NCI-H2227 (cell line): ENCODE results near the gene BMP6.
"Not testable (repeated sequence)": the region's sequence is repeated elsewhere in the genome, so short reads cannot be mapped to it uniquely, and the experiment has no call there.

ENCODE experiments used
- DNase-seq: peaks from one replicate; lab custom pipeline; 2025; ENCODE audit not compliant: unreplicated experiment; lab: John Stamatoyannopoulos, UW

The BMP6 gene

DNA sequence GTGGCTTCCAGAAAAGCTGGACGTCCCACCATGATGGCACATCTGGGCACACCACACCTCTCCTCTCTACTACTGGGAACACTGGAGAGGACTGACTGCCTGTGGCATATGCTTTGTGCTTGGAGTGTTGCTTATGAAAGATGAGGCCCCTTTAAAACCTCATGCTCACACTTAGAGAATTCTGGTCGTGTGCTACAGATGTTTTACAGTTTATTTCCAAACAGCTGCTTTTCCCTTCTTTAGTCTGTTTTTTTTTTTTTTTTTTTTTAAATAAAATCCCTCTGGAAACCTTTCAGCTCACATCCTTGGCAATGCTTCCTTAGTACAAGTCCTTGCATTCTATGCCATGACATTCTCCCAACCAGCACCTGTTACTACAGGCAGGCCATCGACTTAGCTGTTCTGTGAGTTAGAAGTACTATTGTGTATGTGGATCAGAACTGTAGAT, 60.3 kb downstream of the BMP6 start:
- no peak for DNase-seq

DNA sequence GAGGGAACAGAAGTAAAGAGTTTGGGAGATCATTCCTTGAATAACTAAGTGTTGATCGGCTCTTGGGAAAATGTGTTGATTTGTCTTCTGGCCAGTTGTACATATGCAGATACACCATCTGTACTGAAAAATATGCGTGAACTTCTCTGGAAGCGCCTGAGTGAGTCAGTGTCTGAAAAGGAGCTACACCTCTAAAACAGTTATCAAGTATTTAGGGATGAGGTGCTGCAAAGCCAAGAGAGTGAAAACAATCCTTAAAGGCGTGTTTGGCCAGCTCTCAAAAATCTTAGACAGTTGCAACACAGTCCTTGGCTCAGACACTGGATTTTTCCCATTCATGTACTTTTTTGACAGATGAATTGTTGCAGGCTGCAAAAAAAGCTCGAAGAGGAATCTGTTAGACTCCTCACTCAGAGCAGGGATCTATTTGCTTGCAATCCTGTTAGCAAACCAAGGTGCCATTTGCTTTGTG, 61.3 kb downstream of the BMP6 start:
- DNase-seq = no peak

DNA sequence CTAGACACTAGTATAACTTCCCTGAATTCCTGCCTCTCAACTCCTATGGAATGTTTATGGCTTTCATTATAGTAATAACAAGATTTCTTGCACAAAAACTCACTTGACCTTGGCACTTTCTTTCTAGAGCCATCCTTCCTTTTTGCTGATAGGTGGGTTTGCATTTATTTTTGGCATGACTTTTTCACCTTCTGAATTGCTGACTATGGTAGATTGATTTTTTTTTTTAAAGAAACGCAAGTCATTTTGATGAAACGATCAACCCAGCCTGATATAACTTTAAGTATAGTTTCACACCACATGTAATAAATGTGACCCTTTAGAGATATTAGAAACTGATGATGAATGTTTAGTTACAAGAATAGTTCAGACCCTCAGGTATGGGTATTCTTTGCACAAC, 61.8 kb downstream of the BMP6 start:
- no peak for DNase-seq

DNA sequence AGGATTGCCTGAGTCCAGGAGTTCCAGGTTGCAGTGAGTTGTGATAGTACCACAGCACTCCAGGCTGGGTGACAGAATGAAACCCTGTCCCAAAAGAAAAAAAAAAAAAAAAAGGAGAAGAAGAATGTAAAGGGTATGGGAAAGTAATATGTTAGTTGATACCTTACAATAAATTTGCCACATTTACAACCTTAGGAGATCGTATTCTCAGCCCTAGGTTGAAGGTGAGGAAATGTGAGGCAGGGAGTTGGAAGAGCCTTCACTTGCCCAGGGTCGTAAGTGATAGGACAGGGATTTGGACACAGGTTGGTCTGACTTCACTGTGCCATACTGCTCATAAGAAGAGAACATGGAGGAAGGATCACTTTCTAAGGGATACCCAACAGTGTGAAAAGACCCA, 68.6 kb downstream of the BMP6 start:
- DNase-seq = no peak

DNA sequence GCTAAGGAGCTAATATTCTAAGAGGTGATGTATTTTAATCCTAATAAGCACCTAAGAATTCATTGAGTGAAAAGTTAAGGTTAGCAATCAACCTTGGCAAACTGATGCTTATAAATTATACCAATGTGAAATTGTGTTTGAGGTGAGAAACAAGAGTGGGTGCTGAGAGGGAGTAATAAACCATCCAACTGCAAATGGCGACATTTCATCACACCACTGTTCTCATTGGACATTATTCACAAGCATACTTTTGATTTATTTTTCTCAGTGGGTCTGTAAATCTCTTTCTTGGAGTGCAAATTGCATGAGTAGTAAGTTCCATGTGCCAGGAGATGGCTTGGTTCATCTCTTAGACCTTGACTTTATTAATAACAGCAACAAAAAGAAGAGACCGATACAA, 71.5 kb downstream of the BMP6 start:
- DNase-seq = no peak

DNA sequence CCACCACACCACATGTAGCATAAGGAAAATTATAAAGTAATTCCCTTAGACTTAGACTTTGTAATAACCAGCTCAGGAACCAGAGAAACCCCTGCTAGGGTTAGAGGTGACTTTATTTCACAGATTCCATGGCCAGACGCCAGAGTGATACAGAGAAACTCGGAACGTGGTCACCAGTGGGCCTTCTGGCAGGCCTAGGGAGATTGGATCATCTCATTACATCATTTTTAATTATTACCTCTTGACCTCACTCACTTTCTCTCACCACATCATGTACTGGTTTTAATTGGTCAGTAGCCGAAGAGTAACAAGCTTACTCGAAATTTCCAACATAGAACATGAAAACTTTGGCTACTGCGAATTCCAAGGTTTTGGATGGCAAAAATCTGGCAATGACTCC, 72.9 kb downstream of the BMP6 start:
- no peak for DNase-seq

DNA sequence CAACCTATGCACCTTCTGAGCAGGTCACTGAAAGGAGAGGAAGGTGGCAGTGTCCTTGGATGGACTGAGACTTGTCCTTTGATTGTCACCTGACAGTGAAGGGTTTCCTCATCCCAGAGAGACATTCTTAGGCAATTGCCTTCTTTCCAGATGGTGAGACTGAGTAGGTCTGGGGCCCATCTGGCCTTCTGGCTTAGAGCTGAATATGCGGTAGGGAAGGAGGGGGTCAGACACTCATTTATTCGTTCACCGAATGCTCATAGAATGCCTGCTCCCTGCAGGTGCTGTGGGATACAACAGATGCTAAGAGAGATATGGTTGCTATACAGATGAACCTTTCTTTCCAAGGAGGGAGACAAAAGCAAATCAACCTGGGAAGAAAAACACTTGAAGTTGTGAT, 76.8 kb downstream of the BMP6 start:
- no peak for DNase-seq

DNA sequence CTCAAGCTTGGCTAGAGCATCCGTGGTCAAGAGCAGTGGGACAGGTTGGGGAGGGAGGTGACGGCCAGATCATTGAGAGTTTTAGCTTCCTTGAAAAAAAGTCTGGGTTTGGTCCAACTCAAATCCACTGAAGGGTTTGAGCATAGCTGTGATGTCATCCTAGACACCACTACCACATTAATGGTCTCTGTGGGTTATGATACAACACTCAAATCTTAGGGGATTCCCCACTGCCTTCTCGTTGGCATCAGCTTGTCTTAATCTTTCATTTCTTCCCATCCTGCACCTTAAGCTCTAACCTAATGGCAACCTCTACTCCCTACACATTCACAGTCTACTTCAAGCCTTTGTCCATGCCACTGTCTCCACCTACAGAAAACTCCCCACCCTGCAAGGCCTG, 77.3 kb downstream of the BMP6 start:
- no peak for DNase-seq

DNA sequence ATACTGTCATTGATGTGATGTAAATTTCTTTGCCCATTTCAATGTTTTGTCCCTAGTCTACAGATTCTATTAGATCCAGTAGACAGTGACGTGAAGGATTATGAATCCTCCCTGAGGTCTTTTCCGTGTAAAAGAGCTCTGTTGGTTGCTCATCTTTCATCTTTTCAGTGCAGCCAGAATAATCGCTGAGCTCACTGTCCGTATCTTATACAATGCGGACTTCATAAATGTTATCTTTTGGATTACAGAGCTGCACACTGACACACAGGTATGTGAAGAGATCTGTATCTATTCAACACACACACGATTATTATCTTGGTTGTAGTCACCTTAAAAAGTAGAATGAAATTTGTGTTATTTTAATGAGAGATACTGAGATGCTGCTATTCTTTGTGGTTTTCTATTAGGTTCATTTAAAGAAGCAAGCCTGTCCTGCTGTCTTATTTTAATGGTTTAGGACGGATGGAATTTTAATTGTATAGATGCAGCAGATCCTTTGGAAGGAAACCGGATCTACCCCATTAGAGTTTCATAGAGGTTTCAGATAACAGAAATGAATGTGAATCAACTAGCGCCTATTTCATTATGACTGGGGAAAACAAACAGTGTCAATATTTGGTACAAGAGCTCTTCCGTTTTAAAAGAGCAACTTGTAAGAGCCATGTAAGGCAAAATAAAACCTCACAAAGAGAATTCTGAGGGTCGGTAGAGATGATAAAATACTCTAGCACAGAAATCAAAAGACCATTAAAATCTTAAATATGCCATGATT, 79.4 kb downstream of the BMP6 start:
- DNase-seq = no peak

DNA sequence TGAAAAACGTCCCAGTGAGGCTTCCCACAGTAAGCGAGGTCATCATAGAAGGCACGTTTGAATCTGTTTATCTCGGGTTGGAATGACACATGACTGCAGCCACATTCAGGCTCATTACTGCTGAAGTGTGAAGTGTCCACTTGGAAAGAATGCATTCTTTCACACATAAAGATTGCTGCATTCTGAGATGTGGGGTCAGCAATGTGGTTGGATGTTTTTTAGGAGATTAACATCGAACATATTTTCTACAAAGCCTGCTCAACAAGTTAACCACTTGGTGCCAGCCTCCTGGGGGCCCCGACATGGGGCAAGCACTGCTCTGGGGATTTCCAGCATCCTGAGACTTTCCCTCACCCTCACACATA, 79.9 kb downstream of the BMP6 start:
- DNase-seq = no peak

DNA sequence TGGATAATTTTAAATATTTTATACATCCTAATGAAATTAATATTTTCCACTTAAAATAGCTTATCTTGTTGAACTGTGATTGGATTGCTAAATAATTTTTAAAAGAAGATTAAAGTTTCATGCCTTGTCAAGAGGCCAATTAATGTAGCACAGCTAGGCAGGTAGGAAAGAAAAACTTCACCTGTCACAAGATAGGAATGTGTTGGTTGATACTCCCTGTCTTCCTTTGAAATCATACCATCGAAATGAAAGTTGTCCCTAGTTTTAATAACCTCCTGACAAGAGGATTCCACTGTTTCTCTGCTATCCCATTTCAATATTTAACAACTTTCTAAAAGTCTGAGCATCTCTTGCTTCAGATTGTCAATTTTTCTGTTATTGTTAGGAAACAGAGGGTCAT, 80.8 kb downstream of the BMP6 start:
- DNase-seq = no peak

DNA sequence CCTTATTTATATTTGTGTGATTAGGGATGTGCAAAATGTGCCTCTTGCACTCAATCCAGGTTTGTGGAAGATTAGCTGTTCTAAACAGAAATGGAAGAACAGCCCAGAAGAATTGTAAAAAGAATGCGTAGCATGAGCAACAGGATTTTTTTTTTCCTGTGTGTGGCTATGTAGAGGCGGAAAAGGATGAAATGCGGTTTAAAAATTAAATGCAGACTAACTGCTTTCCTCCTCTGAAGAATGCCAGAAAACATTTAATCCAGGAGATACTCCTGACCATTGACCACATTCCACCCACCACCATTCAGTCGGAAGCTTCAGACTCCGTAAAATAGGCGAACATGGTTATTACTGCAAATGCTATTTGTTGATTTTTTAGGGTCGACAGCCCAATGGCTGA, 83.4 kb downstream of the BMP6 start:
- DNase-seq = no peak

DNA sequence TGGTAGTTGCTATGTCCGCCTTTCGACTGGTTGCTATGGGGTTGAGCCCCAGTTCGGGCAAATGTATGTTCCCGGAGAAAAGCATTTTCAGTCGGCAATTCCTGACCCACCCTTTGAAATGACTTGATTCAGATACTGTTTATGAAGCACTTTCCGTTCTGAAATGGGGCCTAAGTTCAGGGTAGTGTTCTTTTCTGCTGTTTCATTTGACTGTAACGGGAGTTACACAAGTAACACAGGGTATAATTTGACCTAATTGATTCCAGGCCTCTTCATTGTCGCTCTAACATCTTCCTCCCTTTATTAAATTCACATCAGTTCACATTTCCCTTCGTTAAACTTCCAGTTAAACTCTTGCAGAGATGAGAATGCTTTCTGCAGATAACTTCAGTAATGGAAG, 85.5 kb downstream of the BMP6 start:
- DNase-seq = no peak

DNA sequence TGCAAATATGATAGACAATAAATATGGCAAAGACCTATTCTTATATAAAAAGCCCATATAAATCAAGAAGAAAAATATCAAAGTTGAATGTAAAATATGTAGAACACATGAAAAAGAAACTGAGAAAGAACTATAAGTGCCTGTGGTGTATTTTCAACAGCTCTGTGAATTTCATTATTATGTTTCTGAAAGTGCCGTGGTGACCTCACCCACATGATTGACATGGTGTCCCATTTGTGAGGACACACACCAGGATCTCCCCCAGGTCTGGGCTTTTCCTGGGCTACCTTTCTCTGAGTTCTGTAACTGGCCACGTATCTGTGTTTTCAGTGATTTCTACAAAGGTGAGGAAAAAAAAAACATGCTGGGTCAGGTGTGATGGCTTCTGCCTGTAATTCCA, 86.7 kb downstream of the BMP6 start:
- no peak for DNase-seq

DNA sequence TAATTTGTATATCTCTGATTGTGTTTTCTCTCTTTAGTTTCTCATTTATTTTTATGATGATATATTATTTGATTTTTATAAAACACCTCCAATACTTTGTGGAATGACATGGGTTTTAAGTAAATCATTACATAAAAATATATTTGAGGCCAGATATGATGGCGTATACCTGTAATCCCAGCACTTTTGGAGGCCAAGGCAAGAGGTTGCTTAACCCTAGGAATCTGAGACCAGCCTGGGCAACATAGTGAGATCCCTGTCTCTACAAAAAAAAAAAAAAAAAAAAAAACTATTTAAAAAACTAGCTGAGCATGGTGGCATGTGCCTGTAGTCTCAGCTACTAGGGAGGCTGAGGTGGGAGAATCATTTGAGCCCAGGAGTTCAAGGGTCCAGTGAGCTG, 87.3 kb downstream of the BMP6 start:
- DNase-seq = no peak

DNA sequence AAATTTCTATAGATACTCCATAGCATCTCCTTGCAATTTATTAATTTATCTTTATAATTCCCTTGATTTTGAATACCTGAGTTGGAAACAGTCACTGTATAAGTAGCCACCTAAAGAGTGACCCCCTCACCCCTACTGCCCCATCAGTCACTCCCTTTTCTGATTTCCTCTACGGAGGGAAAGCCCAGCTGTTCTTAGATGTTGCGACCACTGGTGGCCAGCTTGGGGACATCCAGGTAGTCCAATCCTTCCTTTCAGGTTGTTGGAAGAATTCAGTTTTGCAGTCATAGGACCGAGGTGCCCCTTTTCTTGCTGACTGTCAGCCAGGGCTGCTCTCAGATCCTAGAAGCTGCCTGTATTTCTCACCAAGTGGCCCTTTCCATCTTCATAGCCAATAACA, 87.8 kb downstream of the BMP6 start:
- no peak for DNase-seq

DNA sequence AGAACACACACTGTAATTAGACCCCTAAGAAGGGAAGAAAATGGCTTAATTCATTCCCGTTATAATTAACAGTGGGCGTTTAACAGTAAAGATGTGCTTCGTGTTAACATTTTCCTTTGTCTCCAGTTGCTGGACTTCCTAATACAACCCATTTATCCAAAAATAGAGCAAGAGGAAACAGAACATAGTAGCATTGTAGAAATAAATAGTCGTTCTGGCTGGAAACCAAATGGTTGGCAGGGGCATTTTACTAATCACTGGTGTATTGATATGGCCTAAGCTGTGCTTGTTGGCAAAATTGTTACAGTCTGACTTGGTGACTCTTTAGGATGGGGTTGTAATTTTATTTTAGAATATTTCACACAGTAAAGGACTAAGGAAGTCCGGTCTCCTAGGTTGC, 89.8 kb downstream of the BMP6 start:
- DNase-seq = no peak

DNA sequence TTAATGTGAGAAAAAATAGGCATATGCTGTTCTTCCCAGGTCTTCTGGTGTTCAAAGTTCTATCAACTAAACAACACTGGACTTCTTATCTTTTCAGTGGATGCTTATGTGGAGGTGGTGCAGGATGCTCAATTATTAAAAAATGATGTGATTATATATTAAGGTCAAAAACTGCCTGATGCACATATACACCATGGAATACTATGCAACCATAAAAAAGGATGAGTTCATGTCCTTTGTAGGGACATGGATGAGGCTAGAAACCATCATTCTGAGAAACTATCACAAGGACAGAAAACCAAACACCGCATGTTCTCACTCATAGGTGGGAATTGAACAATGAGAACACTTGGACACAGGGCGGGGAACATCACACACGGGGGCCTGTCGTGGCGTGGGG, 91.3 kb downstream of the BMP6 start:
- not testable (repeated sequence) for DNase-seq

DNA sequence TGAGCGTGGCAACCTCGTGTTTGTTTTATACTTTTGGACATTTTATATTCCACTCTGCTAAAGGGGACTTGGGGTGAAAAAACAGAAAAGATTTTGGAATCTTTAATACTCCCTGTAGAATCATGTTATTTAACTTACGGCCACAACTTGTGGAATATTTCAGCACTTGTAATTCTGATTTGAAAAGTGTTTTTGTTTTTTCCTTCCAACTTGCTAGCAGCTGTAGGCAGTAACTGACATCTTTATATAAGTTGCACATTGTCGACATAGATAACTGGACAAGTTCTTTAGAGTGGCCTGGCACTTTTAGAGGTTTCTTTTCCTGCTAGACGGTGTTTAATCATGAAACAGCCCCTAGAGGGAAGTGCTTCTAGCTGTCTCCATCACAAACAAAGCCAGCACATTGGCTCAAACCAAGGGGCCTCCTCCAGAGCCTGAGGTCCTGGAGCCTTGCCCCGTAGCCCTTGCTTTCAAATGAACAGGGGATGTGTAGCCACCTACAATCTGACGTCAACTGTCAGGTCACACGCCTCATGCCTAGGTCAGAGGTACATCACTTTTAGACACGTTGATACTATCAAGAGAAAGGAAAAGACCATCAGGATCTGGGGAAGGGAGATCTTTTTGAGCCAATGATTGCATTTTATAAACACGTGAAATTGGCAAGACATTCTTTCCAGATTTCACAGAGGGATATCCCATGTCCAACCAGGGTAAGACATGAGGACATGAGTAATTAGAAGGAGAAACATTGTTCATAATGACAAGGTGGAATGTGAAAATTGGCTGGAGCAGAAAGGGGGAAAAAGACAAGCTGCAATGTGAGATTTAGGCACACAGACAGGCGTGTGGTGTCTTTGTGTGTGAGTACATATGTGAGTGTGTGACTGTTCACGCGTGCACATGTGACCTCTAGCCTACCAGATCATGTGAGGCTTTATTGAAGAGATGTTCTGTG, 92.6 kb downstream of the BMP6 start:
- DNase-seq = no peak

DNA sequence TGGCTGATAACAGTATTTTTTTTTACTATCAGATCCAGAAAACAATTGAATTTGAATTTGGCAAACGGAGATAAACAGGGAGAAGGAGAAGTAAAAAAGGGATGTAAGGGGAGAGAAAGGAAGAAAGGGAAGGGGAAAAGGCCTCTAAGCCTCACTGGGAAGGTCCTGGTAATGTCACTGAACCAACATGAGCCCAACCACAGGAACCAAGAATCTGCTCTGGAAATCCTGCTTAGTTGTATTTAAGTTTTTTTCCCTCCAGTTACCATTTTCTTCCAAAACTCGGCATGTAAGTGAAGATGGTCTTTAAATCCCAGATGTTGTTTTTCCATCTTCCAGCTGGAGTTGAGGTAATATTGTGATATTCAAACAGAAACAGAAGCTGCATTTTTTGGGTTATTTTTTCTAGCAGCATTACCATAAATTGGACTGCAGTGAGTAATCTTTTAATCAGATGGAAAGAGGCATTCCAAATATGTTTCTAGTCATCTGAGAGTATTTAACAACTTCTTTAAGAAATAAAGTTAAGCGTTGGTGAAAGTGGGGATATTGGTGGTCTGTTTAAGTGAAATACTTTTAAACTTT, 93.6 kb downstream of the BMP6 start:
- DNase-seq = no peak

DNA sequence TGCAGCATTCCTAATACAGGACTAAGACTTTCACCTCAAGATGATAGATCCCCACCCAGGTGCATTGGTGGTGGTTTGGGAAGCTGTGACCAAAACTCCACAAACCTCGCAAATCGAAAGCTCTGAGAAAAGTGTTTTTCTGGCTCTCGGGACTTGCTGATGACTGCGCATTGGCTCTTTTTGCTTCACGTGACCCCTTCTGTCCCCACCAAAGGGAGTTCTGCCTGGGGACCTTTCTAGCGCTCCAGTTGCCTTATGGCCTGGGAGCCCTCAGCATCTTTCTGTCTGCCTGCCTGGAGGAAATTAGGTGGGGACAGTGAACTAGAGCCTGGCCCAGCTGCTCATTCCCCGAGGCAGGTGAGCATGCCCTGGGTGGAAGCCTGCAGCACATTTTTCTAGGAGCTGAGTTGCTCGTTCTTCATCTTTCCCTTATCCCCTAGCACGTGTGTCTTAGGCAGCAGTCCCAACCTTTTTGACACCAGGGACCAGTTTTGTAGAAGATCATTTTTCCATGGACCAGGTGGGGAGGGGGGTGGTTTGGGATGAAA, 94.5 kb downstream of the BMP6 start:
- no peak for DNase-seq

DNA sequence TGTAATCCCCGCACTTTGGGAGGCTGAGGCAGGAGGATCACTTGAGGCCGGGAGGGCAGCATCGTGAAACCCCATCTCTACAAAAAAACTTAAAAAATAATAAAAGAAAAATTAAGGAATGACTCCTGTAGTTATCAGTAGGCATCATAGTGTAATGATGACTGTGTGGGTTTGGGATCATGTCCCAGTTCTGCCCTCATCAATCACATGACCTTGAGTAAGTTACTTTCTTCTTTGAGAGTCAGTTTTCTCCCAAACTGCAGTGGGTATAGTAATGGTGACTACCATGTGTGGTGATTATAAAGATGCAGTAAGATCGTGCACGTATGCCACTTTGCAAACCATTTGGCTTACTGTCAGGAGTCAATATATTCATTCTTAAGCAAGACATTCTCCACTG, 95.5 kb downstream of the BMP6 start:
- DNase-seq = no peak
